SH-SY5Y (cell line): Measurements from ENCODE around the gene RCN2.

Experiments
- GATA2 ChIP-seq: IDR thresholded peaks from 2 replicates; pipeline ENCODE4 v1.6.1; 2011; ENCODE audit warnings: mild to moderate bottlenecking, low read depth, low read length
- GATA3 ChIP-seq: IDR thresholded peaks from 2 replicates; pipeline ENCODE4 v1.6.1; 2011; ENCODE audit warnings: low read depth, mild to moderate bottlenecking, low read length, moderate library complexity

DNA sequence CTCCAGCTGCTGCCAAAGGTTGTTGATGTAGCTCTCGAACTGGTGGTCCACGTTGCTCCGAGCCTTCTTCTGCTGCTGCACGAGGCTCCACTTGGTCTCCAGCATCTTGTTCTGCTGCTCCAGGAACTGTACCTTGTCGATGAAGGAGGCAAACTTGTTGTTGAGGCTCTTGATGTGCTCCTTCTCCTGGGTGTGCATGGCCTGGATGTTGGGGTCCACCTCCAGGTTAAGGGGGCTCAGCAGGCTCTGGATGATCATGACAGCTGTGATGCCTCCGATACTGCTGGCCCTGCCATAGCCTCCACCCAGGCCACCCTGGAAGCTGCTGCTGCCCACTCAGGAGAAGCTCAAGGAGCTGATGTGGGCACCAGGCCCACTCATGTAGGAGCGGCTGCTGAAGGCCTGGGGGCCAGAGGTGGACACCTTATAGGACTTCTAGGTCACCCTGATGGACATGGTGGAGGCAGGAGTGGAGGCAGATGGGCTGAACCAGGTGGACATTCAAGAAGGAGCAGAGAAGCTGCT lies 48.5 kb downstream of the RCN2 start:
- TF ChIP-seq GATA2 (no peak), GATA3 (no peak)
